HepG2 (cell line): ENCODE results near the gene MRPL14. TPM values are rescaled to one million over a fixed set of nuclear protein-coding genes. Genes with fewer than 3 reads are reported as not detected.
A peak's percentile ranks its signal among the peaks of the same experiment; 100 is the strongest.

ENCODE experiments used
- CENPX ChIP-seq: sonication (generic); formaldehyde crosslinking; IDR thresholded peaks from 2 replicates; pipeline ENCODE4 v1.9.0; 2021; ENCODE audit warnings: mild to moderate bottlenecking, missing genetic modification reagents, moderate library complexity
- CHD2 ChIP-seq: IDR thresholded peaks from 2 replicates; pipeline ENCODE4 v1.6.1; 2011; ENCODE audit warnings: low read depth, low read length, improper control_type of control experiment
- DR1 ChIP-seq: sonication (generic); formaldehyde crosslinking; IDR thresholded peaks from 2 replicates; pipeline ENCODE4 v1.8.0; 2021; ENCODE audit warnings: mild to moderate bottlenecking, missing genetic modification reagents, inconsistent platforms
- HMG20B ChIP-seq: conservative IDR thresholded peaks from 2 replicates; pipeline ENCODE4 v1.6.1; 2016; ENCODE audit warnings: missing genetic modification reagents, missing compliant biosample characterization
- KLF15 ChIP-seq: sonication (generic); formaldehyde crosslinking; IDR thresholded peaks from 2 replicates; pipeline ENCODE4 v1.8.1; 2023; ENCODE audit warnings: borderline replicate concordance, mild to moderate bottlenecking, inconsistent platforms, missing genetic modification reagents, mixed read lengths
- MED13 ChIP-seq: sonication (generic); formaldehyde crosslinking; IDR thresholded peaks from 2 replicates; pipeline ENCODE4 v1.5.0; 2020; ENCODE audit warnings: missing genetic modification reagents
- MTF2 ChIP-seq: sonication (generic); formaldehyde crosslinking; IDR thresholded peaks from 2 replicates; pipeline ENCODE4 v1.5.0; 2020; ENCODE audit warnings: missing genetic modification reagents, borderline replicate concordance
- NFIB ChIP-seq: sonication (generic); formaldehyde crosslinking; IDR thresholded peaks from 2 replicates; pipeline ENCODE4 v1.9.0; 2021; ENCODE audit warnings: missing genetic modification reagents, mild to moderate bottlenecking, borderline replicate concordance
- POLR2G ChIP-seq: fragments of 200-400 bp; formaldehyde crosslinking; IDR thresholded peaks from 2 replicates; pipeline ENCODE4 v1.6.1; 2018; ENCODE audit warnings: mild to moderate bottlenecking, low read depth, low read length, moderate library complexity
- RAD51 ChIP-seq: fragments of 450-650 bp; IDR thresholded peaks from 2 replicates; pipeline ENCODE4 v1.6.1; 2016; ENCODE audit warnings: borderline replicate concordance
- REST ChIP-seq, 2 experiments: IDR thresholded peaks; 2 replicates each; pipeline ENCODE4 v1.6.1; 2011 to 2012; ENCODE audit warnings: low read length in 2 of 2, borderline replicate concordance in 1 of 2, low read depth in 1 of 2, mild to moderate bottlenecking in 1 of 2, moderate library complexity in 1 of 2
- U2AF1 ChIP-seq: fragments of 200-400 bp; formaldehyde crosslinking; optimal IDR thresholded peaks from 2 replicates; pipeline ENCODE3; 2017; ENCODE audit warnings: mild to moderate bottlenecking, low read depth, low read length
- ZMYM3 ChIP-seq: sonication (generic); formaldehyde crosslinking; IDR thresholded peaks from 2 replicates; pipeline ENCODE4 v1.5.1; 2020; ENCODE audit warnings: mild to moderate bottlenecking, missing genetic modification reagents
- ZNF224 ChIP-seq: sonication (generic); formaldehyde crosslinking; IDR thresholded peaks from 2 replicates; pipeline ENCODE4 v1.5.0; 2020; ENCODE audit warnings: mild to moderate bottlenecking, missing genetic modification reagents
- ZNF251 ChIP-seq: sonication (generic); formaldehyde crosslinking; IDR thresholded peaks from 2 replicates; pipeline ENCODE4 v1.9.0; 2021; ENCODE audit warnings: mild to moderate bottlenecking, missing genetic modification reagents
- ZNF512B ChIP-seq: sonication (generic); formaldehyde crosslinking; IDR thresholded peaks from 2 replicates; pipeline ENCODE4 v1.5.1; 2020; ENCODE audit warnings: missing genetic modification reagents, mild to moderate bottlenecking, borderline replicate concordance
- polyA plus RNA-seq, 8 experiments: library from polyadenylated mRNA; depleted of rRNA in 3 of 8; stranded (reverse) in 7 of 8; unstranded in 1 of 8; fragments of >200 nt; fragmentation: Illumina TruSeq in 4 of 8; extraction: Trizol in 4 of 8; gene quantifications; 2 replicates each; pipeline versions ENCODE4 v1.2.1 to v1.2.3, GENCODE V29; 2011 to 2016; ENCODE audit warnings: low read depth in 4 of 8, missing spikeins in 1 of 8, mixed read lengths in 1 of 8; ENCODE audit not compliant: insufficient read depth in 1 of 8
- total RNA-seq, 5 experiments: library from RNA; depleted of rRNA; stranded (reverse); fragments of >200 nt; fragmentation: Illumina TruSeq; extraction: Trizol; gene quantifications; 2 replicates each; pipeline ENCODE4 v1.2.3, GENCODE V29; 2016; ENCODE audit warnings: low read depth in 1 of 5
- TF ChIP-seq, protein P1 (sequence below): sonication (generic); formaldehyde crosslinking; IDR thresholded peaks from 2 replicates; pipeline ENCODE4 v1.4.0; 2020; ENCODE audit warnings: mild to moderate bottlenecking, missing genetic modification reagents
- TF ChIP-seq, protein P2 (sequence below): sonication (generic); formaldehyde crosslinking; IDR thresholded peaks from 2 replicates; pipeline ENCODE4 v1.4.0; 2020; ENCODE audit warnings: missing genetic modification reagents, borderline replicate concordance

The MRPL14 gene
- total and polyA plus RNA-seq, 2 of the 13 experiments (the other 11 are each of a cell fraction or from before 2014, with no cell fraction given): 157 to 178 TPM

DNA sequence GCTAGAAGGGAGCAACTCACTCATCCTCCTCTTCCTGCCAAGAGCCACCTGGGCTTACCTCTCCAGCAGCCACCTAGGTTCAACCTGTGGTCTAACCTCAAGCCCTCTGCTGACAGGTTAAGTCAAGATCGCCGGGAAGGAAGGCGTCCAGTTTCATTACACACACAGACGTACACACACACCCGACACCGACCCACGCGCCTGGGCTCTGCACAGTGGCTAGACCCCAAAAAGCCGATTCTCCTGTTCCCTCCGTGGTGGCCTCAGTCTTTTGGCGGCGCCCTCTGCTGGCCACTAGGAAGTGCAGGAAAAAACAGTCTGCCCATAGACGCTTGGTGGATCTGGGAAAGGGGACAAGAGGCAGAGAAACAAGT is 52.8 kb downstream of the MRPL14 start (continued):
- no peak for TF ChIP-seq ZNF224 (CRISPR knock-in tag)
- peak; percentile 11; the same call in 1 of the 2 replicates for TF ChIP-seq ZNF251 (CRISPR knock-in tag)
- no peak for TF ChIP-seq CHD2
- peak; percentile 93 for TF ChIP-seq ZMYM3 (CRISPR knock-in tag)
- TF ChIP-seq CENPX: no peak
- TF ChIP-seq MTF2 (CRISPR knock-in tag): no peak
- no peak for TF ChIP-seq NFIB (CRISPR knock-in tag)
- TF ChIP-seq, protein P1, sequence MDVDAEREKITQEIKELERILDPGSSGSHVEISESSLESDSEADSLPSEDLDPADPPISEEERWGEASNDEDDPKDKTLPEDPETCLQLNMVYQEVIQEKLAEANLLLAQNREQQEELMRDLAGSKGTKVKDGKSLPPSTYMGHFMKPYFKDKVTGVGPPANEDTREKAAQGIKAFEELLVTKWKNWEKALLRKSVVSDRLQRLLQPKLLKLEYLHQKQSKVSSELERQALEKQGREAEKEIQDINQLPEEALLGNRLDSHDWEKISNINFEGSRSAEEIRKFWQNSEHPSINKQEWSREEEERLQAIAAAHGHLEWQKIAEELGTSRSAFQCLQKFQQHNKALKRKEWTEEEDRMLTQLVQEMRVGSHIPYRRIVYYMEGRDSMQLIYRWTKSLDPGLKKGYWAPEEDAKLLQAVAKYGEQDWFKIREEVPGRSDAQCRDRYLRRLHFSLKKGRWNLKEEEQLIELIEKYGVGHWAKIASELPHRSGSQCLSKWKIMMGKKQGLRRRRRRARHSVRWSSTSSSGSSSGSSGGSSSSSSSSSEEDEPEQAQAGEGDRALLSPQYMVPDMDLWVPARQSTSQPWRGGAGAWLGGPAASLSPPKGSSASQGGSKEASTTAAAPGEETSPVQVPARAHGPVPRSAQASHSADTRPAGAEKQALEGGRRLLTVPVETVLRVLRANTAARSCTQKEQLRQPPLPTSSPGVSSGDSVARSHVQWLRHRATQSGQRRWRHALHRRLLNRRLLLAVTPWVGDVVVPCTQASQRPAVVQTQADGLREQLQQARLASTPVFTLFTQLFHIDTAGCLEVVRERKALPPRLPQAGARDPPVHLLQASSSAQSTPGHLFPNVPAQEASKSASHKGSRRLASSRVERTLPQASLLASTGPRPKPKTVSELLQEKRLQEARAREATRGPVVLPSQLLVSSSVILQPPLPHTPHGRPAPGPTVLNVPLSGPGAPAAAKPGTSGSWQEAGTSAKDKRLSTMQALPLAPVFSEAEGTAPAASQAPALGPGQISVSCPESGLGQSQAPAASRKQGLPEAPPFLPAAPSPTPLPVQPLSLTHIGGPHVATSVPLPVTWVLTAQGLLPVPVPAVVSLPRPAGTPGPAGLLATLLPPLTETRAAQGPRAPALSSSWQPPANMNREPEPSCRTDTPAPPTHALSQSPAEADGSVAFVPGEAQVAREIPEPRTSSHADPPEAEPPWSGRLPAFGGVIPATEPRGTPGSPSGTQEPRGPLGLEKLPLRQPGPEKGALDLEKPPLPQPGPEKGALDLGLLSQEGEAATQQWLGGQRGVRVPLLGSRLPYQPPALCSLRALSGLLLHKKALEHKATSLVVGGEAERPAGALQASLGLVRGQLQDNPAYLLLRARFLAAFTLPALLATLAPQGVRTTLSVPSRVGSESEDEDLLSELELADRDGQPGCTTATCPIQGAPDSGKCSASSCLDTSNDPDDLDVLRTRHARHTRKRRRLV: no peak
- TF ChIP-seq, protein P2, sequence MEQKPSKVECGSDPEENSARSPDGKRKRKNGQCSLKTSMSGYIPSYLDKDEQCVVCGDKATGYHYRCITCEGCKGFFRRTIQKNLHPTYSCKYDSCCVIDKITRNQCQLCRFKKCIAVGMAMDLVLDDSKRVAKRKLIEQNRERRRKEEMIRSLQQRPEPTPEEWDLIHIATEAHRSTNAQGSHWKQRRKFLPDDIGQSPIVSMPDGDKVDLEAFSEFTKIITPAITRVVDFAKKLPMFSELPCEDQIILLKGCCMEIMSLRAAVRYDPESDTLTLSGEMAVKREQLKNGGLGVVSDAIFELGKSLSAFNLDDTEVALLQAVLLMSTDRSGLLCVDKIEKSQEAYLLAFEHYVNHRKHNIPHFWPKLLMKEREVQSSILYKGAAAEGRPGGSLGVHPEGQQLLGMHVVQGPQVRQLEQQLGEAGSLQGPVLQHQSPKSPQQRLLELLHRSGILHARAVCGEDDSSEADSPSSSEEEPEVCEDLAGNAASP (CRISPR knock-in tag): 0 out of 2 replicates have a peak, but pooled peaks have one; percentile 53
- no peak for TF ChIP-seq U2AF1
- no peak for TF ChIP-seq ZNF512B (CRISPR knock-in tag)
- no peak for TF ChIP-seq KLF15 (CRISPR knock-in tag)
- peak; percentile 72 for TF ChIP-seq POLR2G
- 0 out of 2 replicates have a peak, but pooled peaks have one; percentile 52 for TF ChIP-seq HMG20B (CRISPR knock-in tag)
- TF ChIP-seq REST (IDR thresholded peaks at IDR 0.05; ENCODE audit: borderline replicate concordance in 1 of 2, low read depth in 1 of 2, low read length in 2 of 2): no peak
- no peak for TF ChIP-seq DR1 (CRISPR knock-in tag)
- TF ChIP-seq MED13 (CRISPR knock-in tag): no peak
- TF ChIP-seq RAD51: no peak
